ENCODE measurements around the gene TPRG1.

TPRG1 gene

GRCh38 chr3:189167027-189167766, 4.6 kb upstream of the TPRG1 start:
- DNase-seq = no peak

GRCh38 chr3:189168711-189169110, 3.1 kb upstream of the TPRG1 start:
- no peak for DNase-seq

GRCh38 chr3:189169728-189170127, 2.0 kb upstream of the TPRG1 start:
- no peak for DNase-seq

GRCh38 chr3:189170559-189170958, 1.2 kb upstream of the TPRG1 start:
- no peak for DNase-seq

DNA sequence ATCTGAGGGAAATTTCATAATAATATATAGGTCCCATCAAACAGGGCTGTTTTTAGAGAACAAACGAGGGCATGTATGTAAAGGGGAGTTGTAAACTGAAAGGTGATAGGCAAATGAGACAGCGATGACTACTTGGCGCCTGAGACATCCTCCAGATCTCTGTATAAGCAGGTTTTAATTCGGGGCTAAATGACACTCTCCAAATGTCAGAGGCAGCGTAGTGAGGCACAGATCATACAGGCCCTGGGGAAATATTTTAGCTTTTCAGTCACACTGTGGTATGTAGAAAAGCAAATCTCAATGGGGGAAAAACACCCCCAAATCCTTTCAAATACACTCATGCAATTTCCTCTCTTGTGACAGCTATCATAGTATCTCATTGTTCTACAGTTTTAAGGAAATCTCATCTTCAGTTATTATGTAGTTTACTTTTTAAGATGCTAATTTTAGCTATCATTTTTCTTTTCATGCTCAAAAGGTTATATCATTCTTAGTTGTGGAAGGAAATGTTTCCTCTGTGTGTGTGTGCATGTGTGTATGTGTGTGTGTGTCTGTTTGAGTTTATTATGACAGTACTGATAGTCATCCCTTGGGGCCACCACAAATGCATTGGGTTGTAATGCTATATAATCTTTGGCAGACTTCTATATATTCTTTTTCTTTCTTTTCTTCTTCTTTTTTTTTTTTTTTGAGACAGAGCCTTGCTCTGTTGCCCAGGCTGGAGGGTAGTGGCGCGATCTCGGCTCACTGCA, 1.1 kb downstream of the TPRG1 start:
- no peak for DNase-seq

DNA sequence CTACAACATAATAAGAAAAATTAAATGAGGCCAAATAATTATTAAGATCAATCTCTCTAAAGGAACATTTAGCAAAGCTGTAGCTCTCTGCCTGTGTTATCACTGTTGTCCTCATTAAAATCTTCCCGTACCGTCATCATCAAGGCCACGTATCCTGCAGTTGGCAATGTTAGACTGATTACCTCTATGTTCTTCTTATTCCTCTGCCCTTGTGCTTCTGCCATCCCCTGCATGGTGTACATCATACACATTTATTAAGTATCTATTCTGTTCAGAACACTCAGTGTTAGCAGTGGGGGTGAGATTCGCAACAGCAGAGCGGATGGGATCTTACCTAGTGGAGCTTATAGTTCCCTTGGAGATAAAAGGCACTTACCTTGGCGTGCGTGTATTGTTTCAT, 12.8 kb downstream of the TPRG1 start:
- DNase-seq = no peak

DNA sequence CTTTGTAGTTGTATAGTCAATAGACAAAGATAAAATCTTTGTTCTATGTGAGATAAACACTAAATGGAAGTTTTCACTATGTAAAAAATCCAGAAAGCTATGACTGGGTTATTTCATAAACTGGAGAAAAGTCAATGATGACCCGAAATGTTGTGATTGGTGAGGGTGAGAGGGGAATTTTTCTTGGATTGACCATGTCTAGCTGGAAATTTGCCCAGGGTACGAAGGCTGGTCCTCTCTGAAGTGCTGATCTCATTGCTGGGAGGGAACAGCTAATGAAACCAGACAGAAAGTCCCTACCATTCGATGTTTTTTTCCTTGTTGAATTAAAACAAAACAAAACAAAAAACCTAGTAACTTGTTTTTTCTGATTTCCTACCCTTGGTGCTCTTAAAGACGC, 14.3 kb downstream of the TPRG1 start:
- peak; percentile 69 for DNase-seq

- DNase-seq = peak; percentile 16
These were observed 16.7 kb downstream of the TPRG1 start for GRCh38 chr3:189188466-189188865.

DNA sequence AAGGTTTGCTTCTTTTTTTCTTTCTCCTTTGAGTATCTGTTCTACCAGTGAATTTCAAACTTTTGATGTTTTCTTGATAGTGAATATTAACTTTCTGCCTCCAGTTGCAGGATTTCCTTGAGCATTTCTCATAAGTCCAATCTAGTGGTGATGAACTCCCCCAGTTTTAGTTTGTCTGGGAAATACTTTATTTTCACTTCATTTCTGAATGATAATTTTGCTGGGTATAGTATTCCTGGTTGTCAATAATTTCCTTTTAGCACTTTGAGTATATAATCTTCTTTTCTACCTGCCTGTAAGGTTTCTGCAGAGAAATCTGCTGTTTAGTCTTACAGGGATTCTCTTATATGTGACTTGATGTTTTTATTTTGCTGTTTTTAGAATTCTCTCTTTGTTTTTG, 21.0 kb downstream of the TPRG1 start:
- no peak for DNase-seq

GRCh38 chr3:189195302-189195701, 23.5 kb downstream of the TPRG1 start:
- no peak for DNase-seq

GRCh38 chr3:189202106-189202505, 30.3 kb downstream of the TPRG1 start:
- peak; percentile 79 for DNase-seq

GRCh38 chr3:189202583-189202982, 30.8 kb downstream of the TPRG1 start:
- DNase-seq = no peak

DNA sequence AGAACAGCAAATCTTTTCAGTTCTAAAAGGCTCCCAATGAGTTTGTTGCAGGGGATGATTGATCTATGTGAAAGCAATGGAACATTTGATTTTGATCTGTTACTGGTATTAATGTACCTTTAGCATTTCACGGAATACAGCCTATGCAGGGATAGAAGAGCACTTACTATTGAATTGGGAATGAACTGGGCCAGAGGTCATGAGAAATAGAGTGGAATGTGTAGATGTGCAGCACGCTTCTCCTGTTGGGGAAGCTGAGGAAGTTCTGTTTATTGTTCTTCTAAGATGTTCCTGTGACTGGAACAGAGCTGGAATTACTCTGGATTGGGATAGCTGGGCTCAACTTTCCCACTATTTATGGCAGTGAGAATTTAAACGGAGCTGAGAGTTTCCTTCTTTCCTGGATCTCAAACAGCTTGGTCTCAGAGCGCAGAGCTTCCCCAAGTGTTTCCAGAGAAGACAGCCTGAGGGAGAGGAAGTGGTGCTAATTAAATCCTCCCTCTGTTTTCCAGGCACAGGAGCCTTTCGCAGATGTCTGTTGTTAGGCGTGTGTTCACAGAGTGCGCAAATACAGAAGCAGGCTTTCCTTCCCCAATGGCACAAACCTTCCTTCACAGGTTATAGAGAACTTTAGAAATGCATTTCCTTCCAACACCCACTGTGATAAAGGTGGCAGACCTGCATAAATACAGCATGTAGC, 32.5 kb downstream of the TPRG1 start:
- DNase-seq = peak; percentile 20

- DNase-seq = no peak
These were observed 33.2 kb downstream of the TPRG1 start for GRCh38 chr3:189204937-189205336.

GRCh38 chr3:189210251-189210770, 38.5 kb downstream of the TPRG1 start:
- DNase-seq = no peak

GRCh38 chr3:189212681-189213080, 40.9 kb downstream of the TPRG1 start:
- no peak for DNase-seq

DNA sequence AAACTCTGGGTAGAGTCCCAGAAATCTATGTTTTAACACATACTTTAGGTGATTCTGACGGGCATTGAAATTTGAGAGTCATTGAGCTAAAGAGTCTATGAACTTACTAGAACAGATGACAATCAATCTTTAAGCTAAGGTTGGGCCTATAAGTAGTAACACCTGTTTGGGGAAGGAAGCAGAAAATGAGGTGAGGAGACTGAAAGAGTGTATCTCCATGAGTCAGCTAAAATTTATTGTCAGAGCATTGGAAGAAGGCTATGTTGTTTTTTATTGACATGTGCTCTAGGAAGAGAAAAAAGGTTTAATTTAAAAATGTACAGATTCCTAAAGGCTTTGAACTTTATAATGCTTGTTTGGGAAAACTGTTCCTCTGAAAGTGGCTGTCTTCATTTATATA, 42.9 kb downstream of the TPRG1 start:
- no peak for DNase-seq

GRCh38 chr3:189222927-189223636, 51.3 kb downstream of the TPRG1 start:
- no peak for DNase-seq

DNA sequence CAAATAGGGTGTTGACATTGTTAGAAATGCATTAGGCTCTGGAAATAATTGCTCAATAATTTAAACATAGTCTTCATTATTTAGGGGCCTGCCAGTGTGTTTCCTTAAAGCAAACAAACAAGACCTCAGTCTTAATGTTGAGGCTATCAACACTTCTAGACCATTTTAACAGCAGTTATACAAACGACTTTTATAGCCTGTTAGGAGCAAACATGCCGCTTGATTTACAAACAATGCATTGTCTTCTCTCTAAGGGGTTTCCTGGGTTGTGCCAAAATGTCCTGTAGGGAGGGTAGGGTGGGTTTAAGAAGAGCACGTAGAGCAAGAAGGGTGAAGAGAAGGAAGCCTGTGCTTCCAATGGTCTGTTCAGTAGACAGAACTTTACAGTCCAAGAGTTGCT, 53.7 kb downstream of the TPRG1 start:
- no peak for DNase-seq

- no peak for DNase-seq
These were observed 55.5 kb downstream of the TPRG1 start for GRCh38 chr3:189227249-189227648.

- DNase-seq = no peak
These were observed 57.5 kb downstream of the TPRG1 start for GRCh38 chr3:189229196-189229828.

DNA sequence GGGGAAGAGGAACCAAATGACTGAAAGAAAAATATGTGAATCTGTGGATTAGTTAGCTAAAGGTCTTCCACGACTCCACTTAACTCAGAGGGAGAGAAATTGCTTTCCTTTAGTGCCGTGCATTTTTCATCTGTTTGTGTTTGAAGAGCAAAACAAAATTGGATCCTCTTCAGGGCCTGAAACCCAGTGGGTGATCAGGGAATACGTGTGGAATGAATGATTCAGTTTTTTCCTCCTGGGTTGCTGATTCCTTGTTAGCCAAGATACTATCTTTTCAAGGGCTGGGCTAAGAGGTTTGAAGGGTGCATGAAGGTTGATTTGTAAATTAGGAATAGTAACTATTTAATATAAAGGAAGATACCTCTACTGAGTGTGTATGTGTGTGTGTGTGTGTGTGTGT, 61.0 kb downstream of the TPRG1 start:
- DNase-seq = no peak
